Hematopoietic multipotent progenitor cell (in vitro differentiated cells): ENCODE results near the gene TRIO. TPM values are rescaled to one million over a fixed set of nuclear protein-coding genes. Genes with fewer than 3 reads are reported as not detected.
A peak's percentile ranks its signal among the peaks of the same experiment; 100 is the strongest.

Experiments used
- DNase-seq, 3 donors: peaks; one replicate each; pipeline ENCODE4 v3.0.0-alpha.2; 2011 to 2015; ENCODE audit warnings: low read depth in 2 of 3, low spot score in 2 of 3
- total RNA-seq: library from RNA; depleted of rRNA; stranded (reverse); fragments of >200 nt; gene quantifications from one replicate; pipeline ENCODE4 v1.2.3, GENCODE V29; 2012

Gene TRIO
- total RNA-seq, 1 donor = 69.2 TPM

- DNase-seq = no peak
Observed at GRCh38 chr5:14487897-14488570, 344.9 kb downstream of the TRIO start.

GRCh38 chr5:14488709-14489108 is 345.6 kb downstream of the TRIO start:
- peak in 2 of 3 donors; percentile 26 to 70 for DNase-seq

- DNase-seq = no peak
Observed at GRCh38 chr5:14489643-14490042, 346.5 kb downstream of the TRIO start.

GRCh38 chr5:14490309-14490711 is 347.2 kb downstream of the TRIO start:
- peak in 1 of 3 donors; percentile 24 for DNase-seq

- DNase-seq = no peak
Observed at GRCh38 chr5:14491015-14491915, 348.1 kb downstream of the TRIO start.

- DNase-seq = no peak
Observed at GRCh38 chr5:14492331-14492964, 349.3 kb downstream of the TRIO start.

- no peak for DNase-seq
Observed at GRCh38 chr5:14495301-14495700, 352.2 kb downstream of the TRIO start.

GRCh38 chr5:14497311-14497710 is 354.2 kb downstream of the TRIO start:
- no peak for DNase-seq

- DNase-seq = no peak
Observed at GRCh38 chr5:14501353-14502293, 358.5 kb downstream of the TRIO start.

- no peak for DNase-seq
Observed at GRCh38 chr5:14502294-14502690, 359.1 kb downstream of the TRIO start.

- DNase-seq = no peak
Observed at GRCh38 chr5:14503017-14503680, 360.0 kb downstream of the TRIO start.

- DNase-seq = no peak
Observed at GRCh38 chr5:14503681-14504331, 360.7 kb downstream of the TRIO start.

- DNase-seq = no peak
Observed at GRCh38 chr5:14504332-14504727, 361.2 kb downstream of the TRIO start.

- no peak for DNase-seq
Observed at GRCh38 chr5:14504816-14505215, 361.7 kb downstream of the TRIO start.

GRCh38 chr5:14505310-14506139 is 362.4 kb downstream of the TRIO start:
- no peak for DNase-seq

GRCh38 chr5:14506140-14506538 is 363.0 kb downstream of the TRIO start:
- DNase-seq = no peak

- no peak for DNase-seq
Observed at GRCh38 chr5:14506661-14507060, 363.5 kb downstream of the TRIO start.

GRCh38 chr5:14507156-14507941 is 364.2 kb downstream of the TRIO start:
- DNase-seq = no peak
